Mammary microvascular endothelial cell (primary cell): ENCODE data around the gene PPARD. TPM values are rescaled to one million over a fixed set of nuclear protein-coding genes. Genes with fewer than 3 reads are reported as not detected.

Source experiments
- total RNA-seq: library from RNA; depleted of rRNA; stranded (reverse); fragments of >200 nt; gene quantifications from 2 replicates; pipeline ENCODE4 v1.2.3, GENCODE V29; 2015

The PPARD gene
- total RNA-seq = 6.4 and 7.9 TPM in 2 replicates

GRCh38 chr6:35342258-35343091 lies at the start of gene PPARD:
TSS of gene PPARD (plus strand) at chr6:35342558. CDS start at chr6:35411088, 68,530 bp downstream.

GRCh38 chr6:35297601-35298481 lies 44.5 kb upstream of the PPARD start, which contains the start of gene DEF6:
TSS of gene DEF6 (plus strand) at chr6:35297818. CDS start at chr6:35297857, 39 bp downstream.

GRCh38 chr6:35452183-35453090 lies 110.1 kb downstream of the PPARD start, which contains the start of gene FANCE:
TSS of gene FANCE (plus strand) at chr6:35452338. CDS start at chr6:35452546, 208 bp downstream.

GRCh38 chr6:35468181-35468979 lies 126.0 kb downstream of the PPARD start, which contains the start of gene RPL10A:
TSS of gene RPL10A (plus strand) at chr6:35468401. CDS start at chr6:35468435, 34 bp downstream.

Other genes with a start within 250 kb of the PPARD start
- not detected in 2 replicates for gene TCP11, start 201.2 kb upstream of the PPARD start, total RNA-seq
- 0.13 and 0.15 TPM in 2 replicates for gene SCUBE3, start 128.6 kb upstream of the PPARD start, total RNA-seq
- 8.5 and 13.2 TPM in 2 replicates for gene ZNF76, start 82.8 kb upstream of the PPARD start, total RNA-seq
- 0.44 and 1.5 TPM in 2 replicates for gene DEF6, start 44.7 kb upstream of the PPARD start, total RNA-seq
- 7.9 and 8.7 TPM in 2 replicates for gene FANCE, start 109.8 kb downstream of the PPARD start, total RNA-seq
- 1,325 and 1,331 TPM in 2 replicates for gene RPL10A, start 125.8 kb downstream of the PPARD start, total RNA-seq
- 0.15 and 0.27 TPM in 2 replicates for gene TEAD3, start 154.5 kb downstream of the PPARD start, total RNA-seq
- not detected in 2 replicates for gene TULP1, start 170.3 kb downstream of the PPARD start, total RNA-seq